ENCODE results near the gene SENP5. TPM values are rescaled to one million over a fixed set of nuclear protein-coding genes. Genes with fewer than 3 reads are reported as not detected.
"Not testable (repeated sequence)": the region's sequence is repeated elsewhere in the genome, so short reads cannot be mapped to it uniquely, and the experiment has no call there.

SENP5 gene
- total RNA-seq, 1 experiment from 2014 or later = 33.6 TPM

DNA sequence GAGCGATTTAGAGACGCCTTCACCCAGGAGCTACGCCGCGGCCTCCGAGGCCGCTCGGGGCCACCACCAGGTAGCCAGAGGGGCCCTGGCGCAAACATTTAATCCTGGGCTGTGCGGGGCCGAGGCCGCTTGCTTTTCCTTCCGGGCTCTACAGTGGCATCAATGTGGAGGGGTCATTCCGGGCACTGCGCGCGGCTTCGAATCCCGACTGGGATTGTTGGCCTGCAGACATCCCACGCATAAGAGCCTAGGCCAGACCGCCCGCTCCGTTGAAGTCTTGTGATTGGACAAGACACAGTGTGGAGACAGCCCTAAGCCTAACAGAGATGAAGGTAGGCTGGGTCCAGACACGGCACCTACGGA, 75.2 kb downstream of the SENP5 start:
- no peaks in the 10 kb centered on the region for H3K4me1 Mint-ChIP-seq (ENCODE audit: low read depth, unreplicated experiment)
- no peaks in the 10 kb centered on the region for H3K9me3 Mint-ChIP-seq (ENCODE audit: unreplicated experiment)
- intact Hi-C loops (cut with micrococcal nuclease; ENCODE audit: unreplicated experiment) = loop anchor here (2.0 to 5.0 kb wide), 4 partner anchors 20 to 150 kb away; partner anchors contain the start of gene SENP5
- TF ChIP-seq, protein P1, sequence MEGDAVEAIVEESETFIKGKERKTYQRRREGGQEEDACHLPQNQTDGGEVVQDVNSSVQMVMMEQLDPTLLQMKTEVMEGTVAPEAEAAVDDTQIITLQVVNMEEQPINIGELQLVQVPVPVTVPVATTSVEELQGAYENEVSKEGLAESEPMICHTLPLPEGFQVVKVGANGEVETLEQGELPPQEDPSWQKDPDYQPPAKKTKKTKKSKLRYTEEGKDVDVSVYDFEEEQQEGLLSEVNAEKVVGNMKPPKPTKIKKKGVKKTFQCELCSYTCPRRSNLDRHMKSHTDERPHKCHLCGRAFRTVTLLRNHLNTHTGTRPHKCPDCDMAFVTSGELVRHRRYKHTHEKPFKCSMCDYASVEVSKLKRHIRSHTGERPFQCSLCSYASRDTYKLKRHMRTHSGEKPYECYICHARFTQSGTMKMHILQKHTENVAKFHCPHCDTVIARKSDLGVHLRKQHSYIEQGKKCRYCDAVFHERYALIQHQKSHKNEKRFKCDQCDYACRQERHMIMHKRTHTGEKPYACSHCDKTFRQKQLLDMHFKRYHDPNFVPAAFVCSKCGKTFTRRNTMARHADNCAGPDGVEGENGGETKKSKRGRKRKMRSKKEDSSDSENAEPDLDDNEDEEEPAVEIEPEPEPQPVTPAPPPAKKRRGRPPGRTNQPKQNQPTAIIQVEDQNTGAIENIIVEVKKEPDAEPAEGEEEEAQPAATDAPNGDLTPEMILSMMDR (IDR thresholded peaks at IDR 0.05; ENCODE audit: insufficient read depth in 1 of 2, low read depth in 1 of 2, low read length in 1 of 2, severe bottlenecking in 1 of 2, unreplicated experiment in 1 of 2) = no peak
- H3K36me3 Mint-ChIP-seq (ENCODE audit: insufficient read depth, unreplicated experiment) = peaks cover 70% of the 10 kb centered on the region
- peak overlapping the region; percentile 92 for H3K27ac Mint-ChIP-seq (ENCODE audit: unreplicated experiment)
- peak overlapping the region; percentile 90 for H3K4me3 Mint-ChIP-seq (ENCODE audit: unreplicated experiment)
- no peaks in the 10 kb centered on the region for H3K9me3 ChIP-seq
- H3K27me3 Mint-ChIP-seq (ENCODE audit: insufficient read depth, unreplicated experiment) = peaks cover 3% of the 10 kb centered on the region
- peak in 1 of 2 experiments; percentile 23 for DNase-seq
- POLR2A ChIA-PET = interaction anchor here (0.5 to 2.0 kb wide), 6 partner anchors 11 to 840 kb away, joined by 3 to 12 read pairs (median 3); partner anchors contain the start of gene SENP5
- H3K36me3 ChIP-seq (ENCODE audit: control insufficient read depth, insufficient read depth, low read length) = no peaks in the 10 kb centered on the region
- peaks cover 18% of the 10 kb centered on the region; the same call in 1 of the 2 replicates for H3K4me1 ChIP-seq
- peak overlapping the region; percentile 82 for H3K4me3 ChIP-seq (ENCODE audit: low read depth, low read length)
- CTCF ChIA-PET = interaction anchor here (0.6 to 1.6 kb wide), 4 partner anchors 27 to 235 kb away, joined by 4 to 11 read pairs (median 6); partner anchors contain the start of gene SENP5
- H3K27me3 ChIP-seq (replicated peaks; ENCODE audit: control insufficient read depth, insufficient read depth, low read length) = no peaks in the 10 kb centered on the region
- BruUV-seq (replicated peaks) = TSS peak; percentile 85

DNA sequence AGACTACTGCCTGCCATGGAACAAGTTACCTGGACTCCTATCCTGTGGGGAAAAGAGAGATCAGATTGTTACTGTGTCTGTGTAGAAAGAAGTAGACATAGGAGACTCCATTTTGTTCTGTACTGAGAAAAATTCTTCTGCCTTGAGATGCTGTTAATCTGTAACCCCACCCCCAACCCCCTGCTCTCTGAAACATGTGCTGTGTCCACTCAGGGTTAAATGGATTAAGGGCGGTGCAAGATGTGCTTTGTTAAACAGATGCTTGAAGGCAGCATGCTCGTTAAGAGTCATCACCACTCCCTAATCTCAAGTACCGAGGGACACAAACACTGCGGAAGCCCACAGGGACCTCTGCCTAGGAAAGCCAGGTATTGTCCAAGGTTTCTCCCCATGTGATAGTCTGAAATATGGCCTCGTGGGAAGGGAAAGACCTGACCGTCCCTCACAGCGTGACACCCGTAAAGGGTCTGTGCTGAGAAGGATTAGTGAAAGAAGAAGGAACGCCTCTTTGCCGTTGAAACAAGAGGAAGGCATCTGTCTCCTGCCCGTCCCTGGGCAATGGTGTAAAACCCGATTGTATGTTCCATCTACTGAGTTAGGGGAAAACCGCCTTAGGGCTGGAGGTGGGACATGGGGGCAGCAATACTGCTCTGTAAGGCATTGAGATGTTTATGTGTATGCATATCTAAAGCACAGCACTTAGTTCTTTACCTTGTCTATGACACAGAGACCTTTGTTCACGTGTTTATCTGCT, 76.5 kb downstream of the SENP5 start:
- H3K9me3 ChIP-seq = not testable (repeated sequence)

DNA sequence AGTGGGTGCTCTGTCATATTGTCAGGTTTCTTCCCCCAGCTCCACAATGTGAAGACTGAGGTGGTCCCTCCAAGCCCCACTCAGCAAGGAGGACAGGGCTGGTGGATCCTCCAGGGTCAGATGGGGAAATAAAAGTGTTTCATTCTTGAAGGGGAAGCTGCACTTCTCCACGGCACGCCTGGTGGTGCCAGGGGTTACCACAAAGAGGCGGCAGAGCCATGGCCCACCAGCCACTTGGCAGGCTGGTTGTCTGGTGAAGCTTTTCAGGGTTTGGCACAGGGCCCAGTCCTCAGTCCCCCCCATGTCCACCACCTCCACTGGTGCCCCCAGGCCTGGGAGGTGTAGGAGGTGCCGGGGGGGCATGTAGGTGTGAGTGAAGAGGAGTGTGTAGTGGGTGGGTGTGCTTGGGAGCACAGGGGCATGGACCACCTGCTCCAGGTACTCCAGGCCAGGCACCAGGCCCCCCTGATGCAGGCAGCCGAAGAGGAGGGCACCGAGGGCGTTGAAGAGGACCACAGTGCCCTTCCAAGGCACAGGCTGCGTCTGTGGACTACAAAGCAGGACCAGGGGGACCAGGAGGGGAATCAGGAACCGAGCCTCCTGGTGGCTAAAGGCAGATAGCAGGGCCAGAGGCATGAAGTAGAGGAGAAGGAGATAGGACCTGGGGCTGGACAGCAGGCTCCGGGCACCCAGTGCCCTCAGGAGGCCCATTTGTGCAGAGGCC, 79.6 kb downstream of the SENP5 start:
- H3K36me3 Mint-ChIP-seq (ENCODE audit: insufficient read depth, unreplicated experiment) = peaks cover 28% of the 10 kb centered on the region
- H3K27ac Mint-ChIP-seq (ENCODE audit: unreplicated experiment) = no peak overlapping the region
- ChIA-PET CTCF (no interaction called here), POLR2A (no interaction called here)
- peak in 1 of 2 experiments; percentile 39 for DNase-seq
- Histone ChIP-seq H3K4me3 (ENCODE audit: low read depth, low read length) (no peak overlapping the region), H3K27me3 (replicated peaks; ENCODE audit: control insufficient read depth, insufficient read depth, low read length) (no peaks in the 10 kb centered on the region), H3K9me3 (no peaks in the 10 kb centered on the region), H3K36me3 (ENCODE audit: control insufficient read depth, insufficient read depth, low read length) (no peaks in the 10 kb centered on the region), H3K4me1 (peaks cover 5% of the 10 kb centered on the region; the same call in 1 of the 2 replicates)
- no TSS peak for BruUV-seq (replicated peaks)
- H3K27me3 Mint-ChIP-seq (ENCODE audit: insufficient read depth, unreplicated experiment) = peaks cover 2% of the 10 kb centered on the region
- no peaks in the 10 kb centered on the region for H3K4me1 Mint-ChIP-seq (ENCODE audit: low read depth, unreplicated experiment)
- no peaks in the 10 kb centered on the region for H3K9me3 Mint-ChIP-seq (ENCODE audit: unreplicated experiment)
- intact Hi-C loops (cut with micrococcal nuclease; ENCODE audit: unreplicated experiment) = no loop called here
- H3K4me3 Mint-ChIP-seq (ENCODE audit: unreplicated experiment) = no peak overlapping the region
- TF ChIP-seq, protein P1 (IDR thresholded peaks at IDR 0.05; ENCODE audit: insufficient read depth in 1 of 2, low read depth in 1 of 2, low read length in 1 of 2, severe bottlenecking in 1 of 2, unreplicated experiment in 1 of 2) = peak in 1 of 2 experiments; percentile 13

More for the DNA sequence above, 76.5 kb downstream of the SENP5 start:
- DNase-seq; CTCF ChIA-PET; BruUV-seq (replicated peaks); H3K36me3 ChIP-seq (ENCODE audit: control insufficient read depth, insufficient read depth, low read length); H3K4me1 Mint-ChIP-seq (ENCODE audit: low read depth, unreplicated experiment); H3K4me3 ChIP-seq (ENCODE audit: low read depth, low read length); H3K27me3 Mint-ChIP-seq (ENCODE audit: insufficient read depth, unreplicated experiment); H3K27me3 ChIP-seq (replicated peaks; ENCODE audit: control insufficient read depth, insufficient read depth, low read length); H3K9me3 Mint-ChIP-seq (ENCODE audit: unreplicated experiment); POLR2A ChIA-PET: not testable (repeated sequence)
- peaks cover 18% of the 10 kb centered on the region; the same call in 1 of the 2 replicates for H3K4me1 ChIP-seq
- intact Hi-C loops (cut with micrococcal nuclease; ENCODE audit: unreplicated experiment) = loop anchor here (5.0 kb wide), 1 partner anchor 77 kb away; the partner anchor contains the start of gene SENP5
- peak overlapping the region; percentile 90 for H3K4me3 Mint-ChIP-seq (ENCODE audit: unreplicated experiment)
- peak overlapping the region; percentile 92 for H3K27ac Mint-ChIP-seq (ENCODE audit: unreplicated experiment)
- peaks cover 58% of the 10 kb centered on the region for H3K36me3 Mint-ChIP-seq (ENCODE audit: insufficient read depth, unreplicated experiment)
